Smooth muscle cell (in vitro differentiated cells): Measurements from ENCODE around the gene UVSSA. TPM values are rescaled to one million over a fixed set of nuclear protein-coding genes. Genes with fewer than 3 reads are reported as not detected.

Source experiments
- DNase-seq: peaks from one replicate; lab custom pipeline; 2025; ENCODE audit not compliant: unreplicated experiment; lab: John Stamatoyannopoulos, UW
- H2AFZ ChIP-seq: fragments of 200-600 bp; sonication (generic); 2 replicates; pipeline ENCODE4 v1.6.0; 2016; ENCODE audit warnings: antibody characterized with exemption, low read depth, mild to moderate bottlenecking
- H3F3A ChIP-seq: fragments of 200-600 bp; sonication (generic); 2 replicates; pipeline ENCODE4 v1.6.0; 2017; ENCODE audit warnings: antibody characterized with exemption, low read depth
- H3K27ac ChIP-seq: fragments of 200-600 bp; sonication (generic); 2 replicates; pipeline ENCODE4 v1.5.1; 2016; ENCODE audit warnings: low read depth, mild to moderate bottlenecking
- H3K27me3 ChIP-seq: fragments of 200-600 bp; sonication (generic); 2 replicates; pipeline ENCODE4 v1.6.1; 2016; ENCODE audit warnings: low read depth, mild to moderate bottlenecking
- H3K36me3 ChIP-seq: fragments of 200-600 bp; sonication (generic); 2 replicates; pipeline ENCODE4 v1.5.1; 2016; ENCODE audit warnings: low read depth
- H3K4me1 ChIP-seq: fragments of 200-600 bp; sonication (generic); 2 replicates; pipeline ENCODE4 v1.5.1; 2016; ENCODE audit warnings: low read depth
- H3K4me2 ChIP-seq: fragments of 200-600 bp; sonication (generic); 2 replicates; pipeline ENCODE4 v1.6.0; 2016; ENCODE audit warnings: mild to moderate bottlenecking
- H3K4me3 ChIP-seq: fragments of 200-600 bp; sonication (generic); 2 replicates; pipeline ENCODE4 v1.5.1; 2016; ENCODE audit warnings: mild to moderate bottlenecking
- H3K79me2 ChIP-seq: fragments of 200-600 bp; sonication (generic); 2 replicates; pipeline ENCODE4 v1.6.0; 2016; ENCODE audit warnings: low read depth, mild to moderate bottlenecking
- H3K9ac ChIP-seq: fragments of 200-600 bp; sonication (generic); 2 replicates; pipeline ENCODE4 v1.6.0; 2016; ENCODE audit warnings: low read depth
- H3K9me3 ChIP-seq: fragments of 200-600 bp; sonication (generic); replicated peaks from 2 replicates; pipeline ENCODE4 v1.5.1; 2016; ENCODE audit warnings: low read depth
- H4K20me1 ChIP-seq: fragments of 200-600 bp; sonication (generic); 2 replicates; pipeline ENCODE4 v1.6.0; 2016; ENCODE audit warnings: low read depth
- CTCF ChIP-seq: fragments of 200-600 bp; sonication (generic); IDR thresholded peaks from 2 replicates; pipeline ENCODE4 v1.5.1; 2017; ENCODE audit warnings: borderline replicate concordance, mild to moderate bottlenecking, antibody characterized with exemption; ENCODE audit not compliant: insufficient read depth, poor library complexity, severe bottlenecking
- WGBS: methylation state at CpG from one replicate; pipeline ENCODE4 v1.1.7; 2016; ENCODE audit warnings: low lambda C conversion rate; 5-methylcytosine and 5-hydroxymethylcytosine counted together
- polyA plus RNA-seq: library from polyadenylated mRNA; unstranded; fragments of >200 nt; fragmentation: Nextera tagmentation; extraction: Ambion mirVana; gene quantifications from 2 replicates; pipeline ENCODE4 v1.2.1, GENCODE V29; 2016
- total RNA-seq: library from RNA; depleted of rRNA; stranded (reverse); fragments of >200 nt; gene quantifications from 2 replicates; pipeline ENCODE4 v1.2.3, GENCODE V29; 2014

The UVSSA gene
- total and polyA plus RNA-seq, 2 experiments from 2014 or later, result 9.0 to 13.0 TPM

- 94% methylated on average over 25 of the region's 29 CpGs for WGBS
- peaks cover 5% of the 10 kb centered on the region for H3F3A ChIP-seq
- no peak overlapping the region for H3K4me2 ChIP-seq
- DNase-seq, result no peak
- H3K27me3 ChIP-seq, result no peaks in the 10 kb centered on the region
- TF ChIP-seq CTCF, result no peak
- no peak overlapping the region for H3K9ac ChIP-seq
- no peak overlapping the region for H3K27ac ChIP-seq
- H3K9me3 ChIP-seq, result no peaks in the 10 kb centered on the region
- no peak overlapping the region for H2AFZ ChIP-seq
- no peaks in the 10 kb centered on the region for H3K4me1 ChIP-seq
- no peaks in the 10 kb centered on the region for H4K20me1 ChIP-seq
- peaks cover 5% of the 10 kb centered on the region for H3K79me2 ChIP-seq
- H3K4me3 ChIP-seq, result no peak overlapping the region
- peaks cover 12% of the 10 kb centered on the region for H3K36me3 ChIP-seq
These were observed 6.7 kb upstream of the UVSSA start for GRCh38 chr4:1340181-1340747.

- Histone ChIP-seq H3K4me1 (no peaks in the 10 kb centered on the region), H3K27ac (no peak overlapping the region), H3F3A (peaks cover 5% of the 10 kb centered on the region), H3K4me3 (no peak overlapping the region), H3K36me3 (peaks cover 12% of the 10 kb centered on the region), H4K20me1 (no peaks in the 10 kb centered on the region), H3K9me3 (no peaks in the 10 kb centered on the region), H3K27me3 (no peaks in the 10 kb centered on the region), H3K4me2 (no peak overlapping the region), H3K9ac (no peak overlapping the region), H2AFZ (no peak overlapping the region), H3K79me2 (peaks cover 5% of the 10 kb centered on the region)
- TF ChIP-seq CTCF, result no peak
- over 99% methylated on average over 20 of the region's 20 CpGs for WGBS
- no peak for DNase-seq
These were observed 6.1 kb upstream of the UVSSA start for GRCh38 chr4:1340861-1341260.

GRCh38 chr4:1342003-1342402 is 5.0 kb upstream of the UVSSA start:
- H3K27me3 ChIP-seq, result no peaks in the 10 kb centered on the region
- no peak overlapping the region for H3K4me2 ChIP-seq
- no peak for DNase-seq
- no peak overlapping the region for H3K4me3 ChIP-seq
- no peak overlapping the region for H2AFZ ChIP-seq
- H3K36me3 ChIP-seq, result peaks cover 12% of the 10 kb centered on the region
- H3K9me3 ChIP-seq, result no peaks in the 10 kb centered on the region
- 96% methylated on average over 1 of the region's 1 CpG for WGBS
- H4K20me1 ChIP-seq, result no peaks in the 10 kb centered on the region
- TF ChIP-seq CTCF, result no peak
- H3K79me2 ChIP-seq, result peaks cover 5% of the 10 kb centered on the region
- no peak overlapping the region for H3K9ac ChIP-seq
- no peaks in the 10 kb centered on the region for H3K4me1 ChIP-seq
- H3F3A ChIP-seq, result peaks cover 5% of the 10 kb centered on the region
- no peak overlapping the region for H3K27ac ChIP-seq

- H3K79me2 ChIP-seq, result peaks cover 21% of the 10 kb centered on the region
- no peak overlapping the region for H3K4me3 ChIP-seq
- peaks cover 8% of the 10 kb centered on the region for H3K4me1 ChIP-seq
- H3K27me3 ChIP-seq, result no peaks in the 10 kb centered on the region
- no peak for TF ChIP-seq CTCF
- peaks cover 5% of the 10 kb centered on the region for H3K36me3 ChIP-seq
- H3K9me3 ChIP-seq, result no peaks in the 10 kb centered on the region
- WGBS, result 71% methylated on average over 12 of the region's 12 CpGs
- H3K4me2 ChIP-seq, result no peak overlapping the region
- peaks cover 5% of the 10 kb centered on the region for H3F3A ChIP-seq
- peak overlapping the region; percentile 5 for H3K27ac ChIP-seq
- no peaks in the 10 kb centered on the region for H4K20me1 ChIP-seq
- no peak overlapping the region for H3K9ac ChIP-seq
- H2AFZ ChIP-seq, result no peak overlapping the region
- DNase-seq, result no peak
These were observed 2.3 kb upstream of the UVSSA start for GRCh38 chr4:1344696-1345095.
